Mesodermal cell (in vitro differentiated cells): Measurements from ENCODE around the gene ARHGAP29.

ENCODE experiments used
- H3K27ac ChIP-seq: 2 replicates; pipeline ENCODE4 v1.7.0; 2013; ENCODE audit warnings: mild to moderate bottlenecking, low read depth, low read length, moderate library complexity; ENCODE audit not compliant: severe bottlenecking
- H3K36me3 ChIP-seq: 2 replicates; pipeline ENCODE4 v1.7.1; 2013; ENCODE audit warnings: mild to moderate bottlenecking, low read length, moderate library complexity; ENCODE audit not compliant: control insufficient read depth, insufficient read depth
- H3K4me1 ChIP-seq: one replicate; pipeline ENCODE4 v1.7.1; 2013; ENCODE audit warnings: mild to moderate bottlenecking, low read length; ENCODE audit not compliant: insufficient read depth, control insufficient read depth, poor library complexity, severe bottlenecking
- H3K4me3 ChIP-seq: 2 replicates; pipeline ENCODE4 v1.7.0; 2013; ENCODE audit warnings: low read length, control low read depth, mild to moderate bottlenecking; ENCODE audit not compliant: insufficient read depth, poor library complexity, severe bottlenecking; ENCODE audit errors: extremely low read depth
- H3K9me3 ChIP-seq: 2 replicates; pipeline ENCODE4 v1.7.1; 2013; ENCODE audit warnings: mild to moderate bottlenecking, low read length, moderate library complexity; ENCODE audit not compliant: control insufficient read depth
- WGBS, 2 experiments: methylation state at CpG; one replicate each; pipeline ENCODE4 v1.1.5; 2013; ENCODE audit warnings: missing lambda C conversion rate in 2 of 2; ENCODE audit not compliant: insufficient coverage in 2 of 2; 5-methylcytosine and 5-hydroxymethylcytosine counted together

Gene ARHGAP29

GRCh38 chr1:94265011-94265422 lies 27.6 kb upstream of the ARHGAP29 start:
- WGBS, 2 experiments, result 92% methylated on average over 2 of the region's 3 CpGs; no CpG with 5 or more reads in 1 of the 2 experiments
- no peaks in the 10 kb centered on the region for H3K9me3 ChIP-seq
- no peak overlapping the region for H3K4me3 ChIP-seq
- no peak overlapping the region for H3K27ac ChIP-seq
- H3K36me3 ChIP-seq, result no peaks in the 10 kb centered on the region
- H3K4me1 ChIP-seq, result peaks cover 7% of the 10 kb centered on the region

- peaks cover 2% of the 10 kb centered on the region for H3K4me1 ChIP-seq
- no peak overlapping the region for H3K27ac ChIP-seq
- H3K9me3 ChIP-seq, result no peaks in the 10 kb centered on the region
- no peak overlapping the region for H3K4me3 ChIP-seq
- no peaks in the 10 kb centered on the region for H3K36me3 ChIP-seq
- WGBS, 2 experiments, result 97 to 100% methylated on average over 2 of the region's 2 CpGs
Observed at GRCh38 chr1:94260635-94261387, 23.4 kb upstream of the ARHGAP29 start.

GRCh38 chr1:94259635-94260289 lies 22.4 kb upstream of the ARHGAP29 start:
- Histone ChIP-seq H3K4me3 (no peak overlapping the region), H3K36me3 (no peaks in the 10 kb centered on the region), H3K27ac (no peak overlapping the region), H3K9me3 (no peaks in the 10 kb centered on the region), H3K4me1 (peaks cover 7% of the 10 kb centered on the region)
- WGBS, 2 experiments, result 60 to 69% methylated on average over 4 to 6 of the region's 7 CpGs

GRCh38 chr1:94258873-94259331 lies 21.5 kb upstream of the ARHGAP29 start:
- Histone ChIP-seq H3K36me3 (no peaks in the 10 kb centered on the region), H3K9me3 (no peaks in the 10 kb centered on the region), H3K4me3 (no peak overlapping the region), H3K4me1 (peaks cover 12% of the 10 kb centered on the region), H3K27ac (no peak overlapping the region)

GRCh38 chr1:94257444-94257843 lies 20.1 kb upstream of the ARHGAP29 start:
- Histone ChIP-seq H3K9me3 (no peaks in the 10 kb centered on the region), H3K27ac (no peak overlapping the region), H3K4me3 (no peak overlapping the region), H3K4me1 (peaks cover 12% of the 10 kb centered on the region), H3K36me3 (no peaks in the 10 kb centered on the region)

- WGBS, 2 experiments, result 38% methylated on average over 1 of the region's 2 CpGs; no CpG with 5 or more reads in 1 of the 2 experiments
- H3K36me3 ChIP-seq, result no peaks in the 10 kb centered on the region
Observed at GRCh38 chr1:94255476-94255875, 18.1 kb upstream of the ARHGAP29 start.

GRCh38 chr1:94254073-94254810 lies 16.9 kb upstream of the ARHGAP29 start:
- H3K36me3 ChIP-seq, result no peaks in the 10 kb centered on the region
- peaks cover 12% of the 10 kb centered on the region for H3K4me1 ChIP-seq
- 72 to 100% methylated on average over 1 to 2 of the region's 3 CpGs for WGBS, 2 experiments
- no peak overlapping the region for H3K27ac ChIP-seq
- no peak overlapping the region for H3K4me3 ChIP-seq
- H3K9me3 ChIP-seq, result no peaks in the 10 kb centered on the region

More at GRCh38 chr1:94255476-94255875, 18.1 kb upstream of the ARHGAP29 start:
- no peaks in the 10 kb centered on the region for H3K9me3 ChIP-seq
- peaks cover 12% of the 10 kb centered on the region for H3K4me1 ChIP-seq
- H3K4me3 ChIP-seq, result no peak overlapping the region
- no peak overlapping the region for H3K27ac ChIP-seq

- Histone ChIP-seq H3K9me3 (no peaks in the 10 kb centered on the region), H3K36me3 (no peaks in the 10 kb centered on the region), H3K4me3 (no peak overlapping the region), H3K4me1 (peaks cover 12% of the 10 kb centered on the region), H3K27ac (no peak overlapping the region)
- WGBS, 2 experiments, result 100% methylated on average over 6 of the region's 9 CpGs; no CpG with 5 or more reads in 1 of the 2 experiments
Observed at GRCh38 chr1:94253456-94254017, 16.2 kb upstream of the ARHGAP29 start.

GRCh38 chr1:94250341-94250740 lies 13.0 kb upstream of the ARHGAP29 start:
- 70 to 90% methylated on average over 2 to 3 of the region's 3 CpGs for WGBS, 2 experiments

GRCh38 chr1:94248956-94249688 lies 11.7 kb upstream of the ARHGAP29 start:
- Histone ChIP-seq H3K4me1 (peaks cover 3% of the 10 kb centered on the region), H3K27ac (no peak overlapping the region), H3K36me3 (no peaks in the 10 kb centered on the region), H3K9me3 (peaks cover 4% of the 10 kb centered on the region), H3K4me3 (no peak overlapping the region)
- 82 to 88% methylated on average over 5 to 9 of the region's 11 CpGs for WGBS, 2 experiments

More at GRCh38 chr1:94250341-94250740, 13.0 kb upstream of the ARHGAP29 start:
- Histone ChIP-seq H3K4me1 (peaks cover 12% of the 10 kb centered on the region), H3K4me3 (no peak overlapping the region), H3K9me3 (no peaks in the 10 kb centered on the region), H3K27ac (no peak overlapping the region), H3K36me3 (no peaks in the 10 kb centered on the region)
